Measurements from ENCODE around the gene TRIB2. TPM values are rescaled to one million over a fixed set of nuclear protein-coding genes. Genes with fewer than 3 reads are reported as not detected.
A peak's percentile ranks its signal among the peaks of the same experiment; 100 is the strongest.

TRIB2 gene
- total and polyA plus RNA-seq, 3 experiments from 2014 or later: 9.4 to 48.6 (median 9.6) TPM

- DNase-seq: no peak
- Mint-ChIP-seq H3K4me1 (peaks cover 44 to 81% (median 70%) of the 10 kb centered on the region in 3 donors), H3K4me3 (no peak overlapping the region), H3K27ac (peak overlapping the region; percentile 11 to 89 (median 55)), H3K27me3 (peaks cover 0 to 3% of the 10 kb centered on the region in 2 donors), H3K36me3 (peaks cover 14 to 94% (median 38%) of the 10 kb centered on the region in 3 donors), H3K9me3 (no peaks in the 10 kb centered on the region)
- ChIA-PET CTCF (interaction anchor here (0.8 to 1.3 kb wide), 2 partner anchors 21 to 36 kb away, joined by 3 read pairs; partner anchors contain the start of gene TRIB2), POLR2A (no interaction called here)
- peaks cover 47% of the 10 kb centered on the region for H3K36me3 ChIP-seq (ENCODE audit: insufficient read depth, low read length)
- no peak overlapping the region for H3K4me3 ChIP-seq (ENCODE audit: low read length)
- no peaks in the 10 kb centered on the region for H3K9me3 ChIP-seq (ENCODE audit: low read length)
- H3K4me1 ChIP-seq (ENCODE audit: insufficient read depth, low read length): peaks cover 40% of the 10 kb centered on the region
- H3K27ac ChIP-seq (ENCODE audit: low read depth, low read length): no peak overlapping the region
- no peaks in the 10 kb centered on the region for H3K27me3 ChIP-seq (ENCODE audit: insufficient read depth, low read length, poor library complexity, severe bottlenecking)
Measured at GRCh38 chr2:12737738-12738485, 21.2 kb downstream of the TRIB2 start.

GRCh38 chr2:12739721-12740254 is 23.1 kb downstream of the TRIB2 start:
- Mint-ChIP-seq H3K36me3 (peaks cover 14 to 79% (median 38%) of the 10 kb centered on the region in 3 donors), H3K27ac (peak overlapping the region in 4 of 8 donors; percentile 9 to 30 (median 20))
- peaks cover 47% of the 10 kb centered on the region for H3K36me3 ChIP-seq (ENCODE audit: insufficient read depth, low read length)

GRCh38 chr2:12741380-12741779 is 24.6 kb downstream of the TRIB2 start:
- CTCF ChIA-PET: interaction anchor here (1.5 kb wide), 1 partner anchor 13 kb away, joined by 5 read pairs; no protein-coding TSS in a partner anchor
- Histone ChIP-seq H3K4me3 (ENCODE audit: low read length) (no peak overlapping the region), H3K4me1 (ENCODE audit: insufficient read depth, low read length) (peaks cover 11% of the 10 kb centered on the region), H3K36me3 (ENCODE audit: insufficient read depth, low read length) (peaks cover 35% of the 10 kb centered on the region), H3K9me3 (ENCODE audit: low read length) (no peaks in the 10 kb centered on the region), H3K27me3 (ENCODE audit: insufficient read depth, low read length, poor library complexity, severe bottlenecking) (no peaks in the 10 kb centered on the region), H3K27ac (ENCODE audit: low read depth, low read length) (no peak overlapping the region)
- Mint-ChIP-seq H3K27ac (no peak overlapping the region), H3K4me1 (peaks cover 29 to 55% (median 42%) of the 10 kb centered on the region in 3 donors), H3K36me3 (peaks cover 14 to 63% (median 38%) of the 10 kb centered on the region in 3 donors), H3K27me3 (peaks cover 0 to 2% of the 10 kb centered on the region in 2 donors), H3K4me3 (no peak overlapping the region), H3K9me3 (no peaks in the 10 kb centered on the region)
- no peak for DNase-seq
- POLR2A ChIA-PET: no interaction called here

More at GRCh38 chr2:12739721-12740254, 23.1 kb downstream of the TRIB2 start:
- Histone ChIP-seq H3K27me3 (ENCODE audit: insufficient read depth, low read length, poor library complexity, severe bottlenecking) (no peaks in the 10 kb centered on the region), H3K9me3 (ENCODE audit: low read length) (no peaks in the 10 kb centered on the region), H3K4me3 (ENCODE audit: low read length) (no peak overlapping the region), H3K4me1 (ENCODE audit: insufficient read depth, low read length) (peaks cover 27% of the 10 kb centered on the region), H3K27ac (ENCODE audit: low read depth, low read length) (no peak overlapping the region)
- no peaks in the 10 kb centered on the region for H3K9me3 Mint-ChIP-seq
- H3K4me3 Mint-ChIP-seq: no peak overlapping the region
- H3K4me1 Mint-ChIP-seq: peaks cover 42 to 71% (median 58%) of the 10 kb centered on the region in 3 donors
- ChIA-PET CTCF (interaction anchor here (0.8 to 1.3 kb wide), 2 partner anchors 10 to 15 kb away, joined by 3 read pairs; no protein-coding TSS in a partner anchor), POLR2A (no interaction called here)
- no peak for DNase-seq
- H3K27me3 Mint-ChIP-seq: peaks cover 0 to 3% of the 10 kb centered on the region in 2 donors

GRCh38 chr2:12742891-12743290 is 26.2 kb downstream of the TRIB2 start:
- Histone ChIP-seq H3K27me3 (ENCODE audit: insufficient read depth, low read length, poor library complexity, severe bottlenecking) (no peaks in the 10 kb centered on the region), H3K4me3 (ENCODE audit: low read length) (no peak overlapping the region), H3K36me3 (ENCODE audit: insufficient read depth, low read length) (peaks cover 24% of the 10 kb centered on the region), H3K27ac (ENCODE audit: low read depth, low read length) (no peak overlapping the region), H3K4me1 (ENCODE audit: insufficient read depth, low read length) (no peaks in the 10 kb centered on the region), H3K9me3 (ENCODE audit: low read length) (no peaks in the 10 kb centered on the region)
- H3K36me3 Mint-ChIP-seq: peaks cover 14 to 52% (median 32%) of the 10 kb centered on the region in 3 donors
- DNase-seq: no peak
- ChIA-PET CTCF (interaction anchor here (0.8 kb wide), 1 partner anchor 188 kb away, joined by 3 read pairs; no protein-coding TSS in a partner anchor), POLR2A (no interaction called here)
- peaks cover 22 to 41% (median 29%) of the 10 kb centered on the region in 3 donors for H3K4me1 Mint-ChIP-seq
- peaks cover 0 to 2% of the 10 kb centered on the region in 2 donors for H3K27me3 Mint-ChIP-seq
- peak overlapping the region in 1 of 8 donors; percentile 52 for H3K27ac Mint-ChIP-seq
- no peak overlapping the region for H3K4me3 Mint-ChIP-seq
- H3K9me3 Mint-ChIP-seq: no peaks in the 10 kb centered on the region

- no peaks in the 10 kb centered on the region for H3K9me3 Mint-ChIP-seq
- Histone ChIP-seq H3K4me1 (ENCODE audit: insufficient read depth, low read length) (no peaks in the 10 kb centered on the region), H3K27me3 (ENCODE audit: insufficient read depth, low read length, poor library complexity, severe bottlenecking) (no peaks in the 10 kb centered on the region), H3K27ac (ENCODE audit: low read depth, low read length) (no peak overlapping the region), H3K9me3 (ENCODE audit: low read length) (no peaks in the 10 kb centered on the region), H3K36me3 (ENCODE audit: insufficient read depth, low read length) (no peaks in the 10 kb centered on the region), H3K4me3 (ENCODE audit: low read length) (no peak overlapping the region)
- H3K36me3 Mint-ChIP-seq: no peaks in the 10 kb centered on the region
- ChIA-PET POLR2A (no interaction called here), CTCF (no interaction called here)
- H3K4me3 Mint-ChIP-seq: no peak overlapping the region
- no peak for DNase-seq
- H3K27me3 Mint-ChIP-seq: no peaks in the 10 kb centered on the region
- H3K27ac Mint-ChIP-seq: no peak overlapping the region
- no peaks in the 10 kb centered on the region for H3K4me1 Mint-ChIP-seq
Measured at GRCh38 chr2:12750166-12750905, 33.6 kb downstream of the TRIB2 start.

- ChIA-PET POLR2A (no interaction called here), CTCF (interaction anchor here (0.6 to 1.6 kb wide), 2 partner anchors 15 to 104 kb away, joined by 3 read pairs; no protein-coding TSS in a partner anchor)
- no peak for DNase-seq
- Histone ChIP-seq H3K4me1 (ENCODE audit: insufficient read depth, low read length) (no peaks in the 10 kb centered on the region), H3K4me3 (ENCODE audit: low read length) (no peak overlapping the region), H3K36me3 (ENCODE audit: insufficient read depth, low read length) (no peaks in the 10 kb centered on the region), H3K27me3 (ENCODE audit: insufficient read depth, low read length, poor library complexity, severe bottlenecking) (no peaks in the 10 kb centered on the region), H3K27ac (ENCODE audit: low read depth, low read length) (no peak overlapping the region), H3K9me3 (ENCODE audit: low read length) (no peaks in the 10 kb centered on the region)
- Mint-ChIP-seq H3K27ac (no peak overlapping the region), H3K4me3 (no peak overlapping the region), H3K36me3 (no peaks in the 10 kb centered on the region), H3K9me3 (no peaks in the 10 kb centered on the region), H3K4me1 (no peaks in the 10 kb centered on the region), H3K27me3 (peaks cover 0 to 1% of the 10 kb centered on the region in 2 donors)
Measured at GRCh38 chr2:12754643-12755042, 37.9 kb downstream of the TRIB2 start.

GRCh38 chr2:12755384-12755783 is 38.6 kb downstream of the TRIB2 start:
- Histone ChIP-seq H3K27me3 (ENCODE audit: insufficient read depth, low read length, poor library complexity, severe bottlenecking) (no peaks in the 10 kb centered on the region), H3K4me3 (ENCODE audit: low read length) (no peak overlapping the region), H3K4me1 (ENCODE audit: insufficient read depth, low read length) (no peaks in the 10 kb centered on the region), H3K9me3 (ENCODE audit: low read length) (no peaks in the 10 kb centered on the region), H3K27ac (ENCODE audit: low read depth, low read length) (no peak overlapping the region), H3K36me3 (ENCODE audit: insufficient read depth, low read length) (no peaks in the 10 kb centered on the region)
- Mint-ChIP-seq H3K27ac (no peak overlapping the region), H3K36me3 (no peaks in the 10 kb centered on the region), H3K4me1 (peaks cover under 1 to 2% (median 2%) of the 10 kb centered on the region in 3 donors), H3K9me3 (no peaks in the 10 kb centered on the region), H3K27me3 (peaks cover 0 to 1% of the 10 kb centered on the region in 2 donors), H3K4me3 (no peak overlapping the region)
- POLR2A ChIA-PET: no interaction called here
- CTCF ChIA-PET: interaction anchor here (1.6 kb wide), 1 partner anchor 15 kb away, joined by 3 read pairs; no protein-coding TSS in a partner anchor
- DNase-seq: no peak
